A673 (cell line): ENCODE data around the gene MAN1C1. TPM values are rescaled to one million over a fixed set of nuclear protein-coding genes. Genes with fewer than 3 reads are reported as not detected.

Experiments used
- BruUV-seq: library from RNA; stranded (reverse); fragments of 400-500 nt; replicated peaks from 2 replicates; lab custom pipeline; 2021; lab: Mats Ljungman, UMichigan
- CTCF ChIA-PET: fragments of 300-600 bp; sonication (Branson Sonifier 250); formaldehyde crosslinking; loops from one replicate; lab custom pipeline; 2022; ENCODE audit warnings: antibody characterized with exemption; lab: Charles Lee
- POLR2A ChIA-PET: fragments of 300-600 bp; sonication (Branson Sonifier 250); formaldehyde crosslinking; loops from one replicate; lab custom pipeline; 2022; ENCODE audit warnings: antibody characterized with exemption; ENCODE audit not compliant: low non-redundant PET; lab: Charles Lee
- DNase-seq: peaks from one replicate; pipeline ENCODE4 v3.0.0-alpha.2; 2015; ENCODE audit warnings: low spot score
- H3K27ac ChIP-seq: fragments of 200-600 bp; sonication (generic); 2 replicates; pipeline ENCODE4 v1.5.1; 2016; ENCODE audit warnings: mixed run types, low read depth, mild to moderate bottlenecking, mixed read lengths, antibody characterized with exemption, low read length; ENCODE audit not compliant: poor library complexity, severe bottlenecking
- H3K27me3 ChIP-seq: fragments of 200-600 bp; sonication (generic); replicated peaks from 2 replicates; pipeline ENCODE4 v1.6.1; 2017; ENCODE audit warnings: mixed run types, low read depth, mild to moderate bottlenecking, mixed read lengths, antibody characterized with exemption, low read length; ENCODE audit not compliant: insufficient read depth, poor library complexity
- H3K36me3 ChIP-seq: fragments of 200-600 bp; sonication (generic); 2 replicates; pipeline ENCODE4 v1.6.1; 2016; ENCODE audit warnings: mixed run types, mild to moderate bottlenecking, mixed read lengths, antibody characterized with exemption, low read length; ENCODE audit not compliant: insufficient read depth, poor library complexity, severe bottlenecking
- H3K4me1 ChIP-seq: fragments of 200-600 bp; sonication (generic); 2 replicates; pipeline ENCODE4 v1.6.1; 2017; ENCODE audit warnings: mixed run types, mild to moderate bottlenecking, mixed read lengths, antibody characterized with exemption, low read length; ENCODE audit not compliant: insufficient read depth, poor library complexity, severe bottlenecking
- H3K4me3 ChIP-seq: fragments of 200-600 bp; sonication (generic); 2 replicates; pipeline ENCODE4 v1.5.1; 2016; ENCODE audit warnings: low read depth, mixed run types, mild to moderate bottlenecking, mixed read lengths, low read length; ENCODE audit not compliant: poor library complexity, severe bottlenecking
- H3K9me3 ChIP-seq: fragments of 200-600 bp; sonication (generic); 2 replicates; pipeline ENCODE4 v1.6.1; 2016; ENCODE audit warnings: mixed run types, low read depth, mild to moderate bottlenecking, mixed read lengths, antibody characterized with exemption, low read length; ENCODE audit not compliant: poor library complexity, severe bottlenecking
- CTCF ChIP-seq: fragments of 300-800, 200-600 bp; sonication (generic); conservative IDR thresholded peaks from 2 replicates; pipeline ENCODE4 v1.5.1; 2017; ENCODE audit warnings: low read depth, mild to moderate bottlenecking, antibody characterized with exemption, low read length, moderate library complexity, mixed read lengths
- EZH2 ChIP-seq: fragments of 200-600 bp; sonication (generic); IDR thresholded peaks from 2 replicates; pipeline ENCODE4 v1.6.1; 2017; ENCODE audit warnings: borderline replicate concordance, low read depth, mild to moderate bottlenecking, mixed read lengths, antibody characterized with exemption, low read length; ENCODE audit not compliant: poor library complexity, severe bottlenecking
- intact Hi-C: fragments of 100-400 bp; cut with micrococcal nuclease; formaldehyde crosslinking; loops from one replicate; pipeline ENCODE4 v1.10.0; 2022; ENCODE audit not compliant: unreplicated experiment
- total RNA-seq: library from RNA; stranded (reverse); gene quantifications from 2 replicates; pipeline ENCODE4 v1.2.3, GENCODE V29; 2021

MAN1C1 gene
- total RNA-seq, 1 experiment from 2014 or later = 0.21 TPM

GRCh38 chr1:25573591-25573930 lies 43.0 kb upstream of the MAN1C1 start:
- Histone ChIP-seq H3K9me3 (no peaks in the 10 kb centered on the region), H3K27me3 (no peaks in the 10 kb centered on the region), H3K4me1 (no peaks in the 10 kb centered on the region), H3K4me3 (no peak overlapping the region), H3K27ac (no peak overlapping the region), H3K36me3 (no peaks in the 10 kb centered on the region)
- ChIA-PET POLR2A (no interaction called here), CTCF (no interaction called here)
- BruUV-seq = no TSS peak
- DNase-seq = no peak
- no peak for TF ChIP-seq CTCF
- no peak for TF ChIP-seq EZH2
- intact Hi-C loops = no loop called here

- intact Hi-C loops = no loop called here
- CTCF ChIA-PET = no interaction called here
Measured at GRCh38 chr1:25573961-25574360, 42.6 kb upstream of the MAN1C1 start.

GRCh38 chr1:25575191-25575590 lies 41.4 kb upstream of the MAN1C1 start:
- TF ChIP-seq EZH2 (no peak), CTCF (no peak)
- H3K9me3 ChIP-seq = no peaks in the 10 kb centered on the region
- H3K27ac ChIP-seq = no peak overlapping the region
- no peaks in the 10 kb centered on the region for H3K4me1 ChIP-seq
- no peak overlapping the region for H3K4me3 ChIP-seq
- H3K27me3 ChIP-seq = no peaks in the 10 kb centered on the region
- DNase-seq = no peak
- CTCF ChIA-PET = no interaction called here
- POLR2A ChIA-PET = interaction anchor here (0.6 kb wide), 1 partner anchor 21 kb away, joined by 4 read pairs; no protein-coding TSS in a partner anchor
- H3K36me3 ChIP-seq = no peaks in the 10 kb centered on the region
- intact Hi-C loops = no loop called here
- no TSS peak for BruUV-seq

More at GRCh38 chr1:25573961-25574360, 42.6 kb upstream of the MAN1C1 start:
- H3K36me3 ChIP-seq = no peaks in the 10 kb centered on the region
- TF ChIP-seq CTCF = no peak
- TF ChIP-seq EZH2 = no peak
- H3K9me3 ChIP-seq = no peaks in the 10 kb centered on the region
- no peaks in the 10 kb centered on the region for H3K4me1 ChIP-seq
- H3K27ac ChIP-seq = no peak overlapping the region
- H3K27me3 ChIP-seq = no peaks in the 10 kb centered on the region
- DNase-seq = no peak
- BruUV-seq = no TSS peak
- no peak overlapping the region for H3K4me3 ChIP-seq
- POLR2A ChIA-PET = no interaction called here
